IPS DF 19.7 (cell line): ENCODE results near the gene PID1.

Experiments
- DNase-seq: peaks from one replicate; pipeline ENCODE4 v3.0.0-alpha.2; 2013; ENCODE audit warnings: low read depth, low spot score

The PID1 gene

GRCh38 chr2:229261076-229261475, 10.0 kb downstream of the PID1 start:
- no peak for DNase-seq

GRCh38 chr2:229257985-229258384, 13.1 kb downstream of the PID1 start:
- no peak for DNase-seq

- no peak for DNase-seq
Observed at GRCh38 chr2:229256376-229256775, 14.7 kb downstream of the PID1 start.

- no peak for DNase-seq
Observed at GRCh38 chr2:229254206-229254605, 16.9 kb downstream of the PID1 start.

GRCh38 chr2:229252996-229253395, 18.1 kb downstream of the PID1 start:
- no peak for DNase-seq

- no peak for DNase-seq
Observed at GRCh38 chr2:229252280-229252679, 18.8 kb downstream of the PID1 start.

GRCh38 chr2:229249536-229249935, 21.6 kb downstream of the PID1 start:
- no peak for DNase-seq

- no peak for DNase-seq
Observed at GRCh38 chr2:229246334-229246733, 24.8 kb downstream of the PID1 start.

- peak; percentile 5 for DNase-seq
Observed at GRCh38 chr2:229244975-229245374, 26.1 kb downstream of the PID1 start.

GRCh38 chr2:229243890-229244560, 27.1 kb downstream of the PID1 start:
- DNase-seq, result no peak

GRCh38 chr2:229240984-229241491, 30.0 kb downstream of the PID1 start:
- DNase-seq, result no peak

- no peak for DNase-seq
Observed at GRCh38 chr2:229239021-229239420, 32.1 kb downstream of the PID1 start.

GRCh38 chr2:229237270-229237669, 33.8 kb downstream of the PID1 start:
- no peak for DNase-seq

- DNase-seq, result peak; percentile 23
Observed at GRCh38 chr2:229235131-229235914, 35.8 kb downstream of the PID1 start.

- DNase-seq, result no peak
Observed at GRCh38 chr2:229231885-229232284, 39.2 kb downstream of the PID1 start.

GRCh38 chr2:229231328-229231868, 39.7 kb downstream of the PID1 start:
- no peak for DNase-seq

- no peak for DNase-seq
Observed at GRCh38 chr2:229230911-229231310, 40.2 kb downstream of the PID1 start.

GRCh38 chr2:229230256-229230655, 40.8 kb downstream of the PID1 start:
- DNase-seq, result no peak

- no peak for DNase-seq
Observed at GRCh38 chr2:229226382-229226781, 44.7 kb downstream of the PID1 start.

- DNase-seq, result no peak
Observed at GRCh38 chr2:229223107-229223506, 48.0 kb downstream of the PID1 start.

- no peak for DNase-seq
Observed at GRCh38 chr2:229221641-229222040, 49.4 kb downstream of the PID1 start.

GRCh38 chr2:229220254-229220653, 50.8 kb downstream of the PID1 start:
- DNase-seq, result no peak
